ENCODE results near the gene JMJD1C. TPM values are rescaled to one million over a fixed set of nuclear protein-coding genes. Genes with fewer than 3 reads are reported as not detected.
"Not testable (repeated sequence)": the region's sequence is repeated elsewhere in the genome, so short reads cannot be mapped to it uniquely, and the experiment has no call there.

Gene JMJD1C, protein sequence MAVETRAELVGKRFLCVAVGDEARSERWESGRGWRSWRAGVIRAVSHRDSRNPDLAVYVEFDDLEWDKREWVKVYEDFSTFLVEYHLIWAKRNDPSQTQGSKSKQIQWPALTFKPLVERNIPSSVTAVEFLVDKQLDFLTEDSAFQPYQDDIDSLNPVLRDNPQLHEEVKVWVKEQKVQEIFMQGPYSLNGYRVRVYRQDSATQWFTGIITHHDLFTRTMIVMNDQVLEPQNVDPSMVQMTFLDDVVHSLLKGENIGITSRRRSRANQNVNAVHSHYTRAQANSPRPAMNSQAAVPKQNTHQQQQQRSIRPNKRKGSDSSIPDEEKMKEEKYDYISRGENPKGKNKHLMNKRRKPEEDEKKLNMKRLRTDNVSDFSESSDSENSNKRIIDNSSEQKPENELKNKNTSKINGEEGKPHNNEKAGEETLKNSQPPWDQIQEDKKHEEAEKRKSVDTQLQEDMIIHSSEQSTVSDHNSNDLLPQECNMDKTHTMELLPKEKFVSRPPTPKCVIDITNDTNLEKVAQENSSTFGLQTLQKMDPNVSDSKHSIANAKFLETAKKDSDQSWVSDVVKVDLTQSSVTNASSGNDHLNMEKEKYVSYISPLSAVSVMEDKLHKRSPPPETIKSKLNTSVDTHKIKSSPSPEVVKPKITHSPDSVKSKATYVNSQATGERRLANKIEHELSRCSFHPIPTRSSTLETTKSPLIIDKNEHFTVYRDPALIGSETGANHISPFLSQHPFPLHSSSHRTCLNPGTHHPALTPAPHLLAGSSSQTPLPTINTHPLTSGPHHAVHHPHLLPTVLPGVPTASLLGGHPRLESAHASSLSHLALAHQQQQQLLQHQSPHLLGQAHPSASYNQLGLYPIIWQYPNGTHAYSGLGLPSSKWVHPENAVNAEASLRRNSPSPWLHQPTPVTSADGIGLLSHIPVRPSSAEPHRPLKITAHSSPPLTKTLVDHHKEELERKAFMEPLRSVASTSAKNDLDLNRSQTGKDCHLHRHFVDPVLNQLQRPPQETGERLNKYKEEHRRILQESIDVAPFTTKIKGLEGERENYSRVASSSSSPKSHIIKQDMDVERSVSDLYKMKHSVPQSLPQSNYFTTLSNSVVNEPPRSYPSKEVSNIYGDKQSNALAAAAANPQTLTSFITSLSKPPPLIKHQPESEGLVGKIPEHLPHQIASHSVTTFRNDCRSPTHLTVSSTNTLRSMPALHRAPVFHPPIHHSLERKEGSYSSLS (N-terminal part only)
- total RNA-seq: 10 to 100 TPM; 57.4 to 62.2 TPM

DNA sequence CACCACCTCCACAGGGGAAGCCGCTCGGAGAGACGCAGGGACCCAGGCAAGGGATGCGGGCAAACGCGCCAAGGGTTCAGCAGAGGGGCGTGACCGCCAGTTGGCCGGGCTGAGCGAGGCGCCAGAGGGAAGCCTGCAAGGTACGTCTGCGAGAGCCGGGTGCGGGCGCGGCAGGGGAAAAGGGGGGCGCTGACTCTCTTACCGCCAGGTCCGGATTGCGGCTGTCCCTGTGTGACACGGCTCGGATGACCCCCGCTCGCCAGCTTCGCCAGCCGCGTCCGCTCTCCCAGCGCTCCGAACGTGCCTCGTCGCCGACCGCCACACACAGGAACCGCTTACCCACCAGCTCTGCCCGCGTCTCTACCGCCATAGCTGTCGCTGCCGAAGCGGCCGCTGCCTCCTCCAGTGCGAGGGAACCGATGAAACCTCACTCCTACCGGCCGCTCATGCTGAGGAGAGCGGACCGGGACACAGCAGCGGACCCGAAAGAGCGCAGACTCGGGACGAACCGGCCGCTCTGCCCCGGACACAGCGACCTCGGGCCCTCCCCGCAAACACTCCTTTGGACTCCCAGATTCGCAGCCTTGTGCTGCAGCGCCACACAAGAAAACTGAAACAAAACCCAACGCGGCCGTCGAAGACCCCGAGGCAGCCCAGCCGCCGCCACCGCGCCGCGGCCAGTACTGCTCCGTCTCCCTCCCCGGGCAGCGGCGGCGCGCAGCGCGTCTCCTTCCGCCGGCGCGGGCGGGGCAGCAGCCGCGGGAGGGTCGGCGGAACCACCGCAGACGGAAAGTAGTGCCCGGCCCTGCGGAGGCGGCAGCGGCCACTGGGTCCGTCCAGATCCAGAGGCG lies at the start of gene JMJD1C:
TSS of gene JMJD1C (minus strand) at position 685 of the 851 bp plus-strand sequence. CDS start at position 370, 315 bp downstream.
- H3K4me3 Mint-ChIP-seq: peak within 1 kb of the TSS; percentile 88
- peaks cover 1% of the 10 kb centered on the region for H3K36me3 Mint-ChIP-seq (ENCODE audit: low read depth)
- peaks cover 6% of the 10 kb centered on the region for H3K27me3 Mint-ChIP-seq
- peak; percentile 62 for DNase-seq
- H3K4me1 Mint-ChIP-seq: peaks cover 21% of the 10 kb centered on the region
- CTCF ChIA-PET: interaction anchor here (0.6 to 1.7 kb wide), 5 partner anchors 11 to 1715 kb away, joined by 3 to 5 read pairs (median 3); no protein-coding TSS in a partner anchor
- peak within 1 kb of the TSS; percentile 86 for H3K27ac Mint-ChIP-seq
- H3K9me3 Mint-ChIP-seq: peaks cover 2% of the 10 kb centered on the region
- POLR2A ChIA-PET: no interaction called here

DNA sequence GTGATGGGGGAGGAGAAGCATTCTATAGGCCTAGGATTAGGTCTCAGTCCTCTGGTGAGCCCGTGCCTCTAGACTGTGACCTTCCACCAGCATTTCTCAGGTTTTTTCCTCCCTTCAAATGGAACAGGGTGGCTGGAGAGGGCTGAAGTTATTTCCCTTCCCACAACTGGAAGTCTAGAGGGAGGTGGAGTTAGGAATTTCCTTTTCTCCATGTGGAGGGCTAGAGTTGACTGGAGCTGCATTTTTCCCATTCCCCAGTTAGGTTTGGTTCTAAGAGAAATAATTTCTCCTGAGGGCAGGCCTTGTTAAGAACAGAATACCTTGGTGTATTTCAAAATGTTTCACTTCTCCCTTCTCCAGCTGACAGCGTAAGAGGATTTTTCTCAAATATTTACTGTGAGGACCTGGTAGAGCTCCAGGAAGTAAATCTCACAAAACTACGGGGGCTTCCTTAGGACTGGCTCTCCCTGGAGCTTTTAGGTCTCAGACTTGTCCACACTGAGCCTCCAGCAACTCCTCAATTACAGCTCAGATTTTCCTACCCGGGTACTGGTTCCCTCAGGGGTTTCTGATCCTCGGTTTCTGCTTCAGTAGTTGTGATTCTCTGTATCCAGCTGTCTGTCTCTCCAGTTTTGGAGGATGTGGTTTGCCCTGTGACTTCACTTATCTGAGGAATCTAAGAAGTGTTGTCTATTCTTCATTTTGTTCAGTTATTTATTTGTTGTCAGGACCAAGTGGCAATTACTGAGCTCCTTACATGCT lies 49.4 kb upstream of the JMJD1C start:
- ChIA-PET CTCF (interaction anchor here (0.7 to 1.3 kb wide), 5 partner anchors 8 to 202 kb away, joined by 3 to 6 read pairs (median 3); no protein-coding TSS in a partner anchor), POLR2A (interaction anchor here (0.6 kb wide), 2 partner anchors 81 to 167 kb away, joined by 3 read pairs; no protein-coding TSS in a partner anchor)
- Mint-ChIP-seq H3K36me3 (ENCODE audit: low read depth) (peaks cover 43% of the 10 kb centered on the region), H3K4me1 (peaks cover 68% of the 10 kb centered on the region), H3K27me3 (no peaks in the 10 kb centered on the region), H3K4me3 (no peak overlapping the region), H3K9me3 (peaks cover 22% of the 10 kb centered on the region), H3K27ac (peak overlapping the region; percentile 63)
- peak; percentile 37 for DNase-seq

DNA sequence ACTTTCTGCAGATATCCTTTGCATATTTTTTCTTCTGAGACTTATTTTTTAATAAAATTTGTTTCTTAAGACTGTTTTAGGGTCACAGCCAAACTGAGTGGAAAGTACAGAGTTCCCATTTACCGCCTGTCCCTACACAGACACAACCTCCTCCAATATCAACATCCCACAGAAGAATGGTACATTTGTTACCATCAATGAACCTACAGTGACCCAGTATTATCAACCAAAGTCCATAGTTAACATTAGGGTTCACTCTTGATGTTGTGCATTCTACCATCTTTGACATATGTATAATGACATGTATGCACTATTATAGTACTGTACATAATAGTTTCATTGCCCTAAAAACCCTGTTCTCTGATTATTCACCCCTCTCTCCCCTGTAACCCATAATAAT lies 40.8 kb upstream of the JMJD1C start:
- peaks cover 5% of the 10 kb centered on the region for H3K9me3 Mint-ChIP-seq
- H3K27ac Mint-ChIP-seq: no peak overlapping the region
- no peaks in the 10 kb centered on the region for H3K27me3 Mint-ChIP-seq
- ChIA-PET POLR2A (no interaction called here), CTCF (interaction anchor here (1.5 kb wide), 1 partner anchor 38 kb away, joined by 3 read pairs; no protein-coding TSS in a partner anchor)
- no peak overlapping the region for H3K4me3 Mint-ChIP-seq
- no peak for DNase-seq
- peaks cover 13% of the 10 kb centered on the region for H3K4me1 Mint-ChIP-seq
- H3K36me3 Mint-ChIP-seq (ENCODE audit: low read depth): peaks cover 14% of the 10 kb centered on the region

DNA sequence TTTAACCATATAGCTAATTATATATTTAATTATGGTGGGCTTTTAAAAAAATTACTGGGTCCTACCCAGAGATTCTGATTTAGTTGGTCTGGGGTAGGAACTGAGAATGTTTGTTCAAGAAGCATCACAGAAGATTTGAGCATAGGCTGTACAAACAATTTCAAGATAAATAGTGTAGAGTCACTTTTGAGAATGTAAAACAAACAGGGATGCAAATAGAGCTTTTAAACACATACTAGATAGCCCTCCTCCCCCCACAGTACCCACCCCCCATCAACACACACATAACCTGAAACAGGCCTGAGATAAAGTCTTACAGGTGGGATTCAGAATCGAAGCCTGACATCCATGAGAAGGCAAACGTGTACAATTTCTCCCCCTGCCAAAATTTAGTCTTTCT lies 39.8 kb upstream of the JMJD1C start:
- no peak overlapping the region for H3K4me3 Mint-ChIP-seq
- POLR2A ChIA-PET: no interaction called here
- H3K4me1 Mint-ChIP-seq: peaks cover 13% of the 10 kb centered on the region
- DNase-seq: no peak
- no peak overlapping the region for H3K27ac Mint-ChIP-seq
- CTCF ChIA-PET: interaction anchor here (1.0 to 1.5 kb wide), 2 partner anchors 37 to 280 kb away, joined by 3 to 5 read pairs; no protein-coding TSS in a partner anchor
- H3K27me3 Mint-ChIP-seq: no peaks in the 10 kb centered on the region
- peaks cover 11% of the 10 kb centered on the region for H3K36me3 Mint-ChIP-seq (ENCODE audit: low read depth)
- H3K9me3 Mint-ChIP-seq: no peaks in the 10 kb centered on the region

DNA sequence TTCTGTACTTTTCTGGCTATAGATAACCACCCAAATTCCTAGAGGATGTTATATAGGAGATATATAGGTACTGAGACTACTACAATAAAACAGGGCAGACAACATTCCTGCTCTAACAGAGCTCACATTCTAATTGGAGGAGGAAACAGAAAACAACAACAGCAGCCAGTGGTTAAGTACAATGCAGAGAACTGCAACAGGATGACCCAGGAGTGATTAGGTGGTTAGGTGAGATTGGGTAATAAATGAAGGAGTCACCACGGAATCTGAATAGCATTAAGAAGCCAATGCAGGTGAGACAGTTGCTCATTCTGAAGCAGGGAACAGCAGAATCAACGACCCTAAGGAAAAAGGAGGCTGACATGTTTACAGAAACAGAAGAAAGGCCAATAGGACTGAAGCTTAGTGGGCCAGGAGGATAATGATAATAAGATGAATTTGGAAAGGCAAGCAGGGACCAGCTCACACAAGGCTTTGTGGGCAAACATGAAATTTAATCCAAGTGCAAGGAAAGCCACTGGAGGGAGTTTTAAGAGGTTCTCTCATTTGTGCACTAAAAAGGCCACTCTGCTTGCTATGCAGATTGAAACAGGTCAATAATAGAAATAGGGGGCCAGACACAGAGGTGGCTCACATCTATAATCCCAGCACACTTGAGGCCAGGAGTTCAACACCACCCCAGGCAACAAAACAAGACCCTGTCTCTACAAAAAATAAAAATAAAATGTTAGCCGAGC lies 38.5 kb upstream of the JMJD1C start:
- no peak overlapping the region for H3K27ac Mint-ChIP-seq
- no peak overlapping the region for H3K4me3 Mint-ChIP-seq
- no peaks in the 10 kb centered on the region for H3K9me3 Mint-ChIP-seq
- CTCF ChIA-PET: interaction anchor here (1.0 to 1.3 kb wide), 2 partner anchors 10 to 278 kb away, joined by 5 to 6 read pairs; no protein-coding TSS in a partner anchor
- H3K36me3 Mint-ChIP-seq (ENCODE audit: low read depth): peaks cover 7% of the 10 kb centered on the region
- POLR2A ChIA-PET: interaction anchor here (0.6 kb wide), 1 partner anchor 36 kb away, joined by 4 read pairs; no protein-coding TSS in a partner anchor
- no peak for DNase-seq
- peaks cover 12% of the 10 kb centered on the region for H3K4me1 Mint-ChIP-seq
- no peaks in the 10 kb centered on the region for H3K27me3 Mint-ChIP-seq

DNA sequence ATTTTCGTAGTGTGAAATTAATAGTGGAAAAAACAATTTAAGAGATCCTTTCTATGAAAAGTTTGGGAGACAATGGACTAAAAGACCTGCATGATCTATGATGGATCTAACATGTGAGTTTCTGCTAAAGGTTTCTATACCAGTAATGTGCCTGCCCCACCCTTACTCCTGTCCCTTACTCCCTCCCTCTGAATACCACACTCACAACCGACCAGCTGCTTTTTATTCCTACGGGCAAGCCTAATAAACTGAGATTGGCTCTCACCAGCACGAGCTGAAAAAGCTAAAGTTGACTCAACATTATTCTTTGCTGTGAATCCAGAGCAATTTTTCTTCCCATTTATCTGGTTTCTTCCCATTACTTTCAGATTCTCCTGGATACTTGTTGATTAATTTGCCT lies 37.6 kb upstream of the JMJD1C start:
- ChIA-PET POLR2A (interaction anchor here (0.6 kb wide), 1 partner anchor 37 kb away, joined by 4 read pairs; no protein-coding TSS in a partner anchor), CTCF (no interaction called here)
- H3K9me3 Mint-ChIP-seq: no peaks in the 10 kb centered on the region
- H3K36me3 Mint-ChIP-seq (ENCODE audit: low read depth): peaks cover 5% of the 10 kb centered on the region
- no peak for DNase-seq
- H3K4me3 Mint-ChIP-seq: no peak overlapping the region
- H3K4me1 Mint-ChIP-seq: peaks cover 5% of the 10 kb centered on the region
- no peaks in the 10 kb centered on the region for H3K27me3 Mint-ChIP-seq
- no peak overlapping the region for H3K27ac Mint-ChIP-seq

DNA sequence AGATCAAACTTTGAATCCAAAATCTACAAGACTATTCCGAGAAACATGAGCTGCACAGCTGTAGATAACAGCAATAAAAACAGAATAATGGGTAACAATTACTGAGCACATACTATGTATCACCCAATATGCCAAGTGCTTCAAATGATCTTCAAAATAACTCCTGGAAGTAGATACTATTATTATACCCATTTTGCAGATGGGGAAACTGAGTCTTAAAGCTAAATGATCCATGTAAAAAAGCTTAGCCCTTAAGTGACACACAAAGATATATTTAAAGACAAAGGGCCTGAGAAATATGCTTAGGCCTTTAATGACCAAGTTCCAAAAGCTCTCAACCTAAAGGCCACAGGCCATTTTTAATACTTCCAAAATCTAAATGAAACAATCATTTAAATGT lies 37.1 kb upstream of the JMJD1C start:
- ChIA-PET POLR2A (no interaction called here), CTCF (interaction anchor here (1.1 to 1.2 kb wide), 2 partner anchors 9 to 250 kb away, joined by 3 to 4 read pairs; no protein-coding TSS in a partner anchor)
- H3K9me3 Mint-ChIP-seq: no peaks in the 10 kb centered on the region
- peaks cover 5% of the 10 kb centered on the region for H3K4me1 Mint-ChIP-seq
- no peaks in the 10 kb centered on the region for H3K27me3 Mint-ChIP-seq
- DNase-seq: no peak
- peaks cover 5% of the 10 kb centered on the region for H3K36me3 Mint-ChIP-seq (ENCODE audit: low read depth)
- no peak overlapping the region for H3K4me3 Mint-ChIP-seq
- no peak overlapping the region for H3K27ac Mint-ChIP-seq

DNA sequence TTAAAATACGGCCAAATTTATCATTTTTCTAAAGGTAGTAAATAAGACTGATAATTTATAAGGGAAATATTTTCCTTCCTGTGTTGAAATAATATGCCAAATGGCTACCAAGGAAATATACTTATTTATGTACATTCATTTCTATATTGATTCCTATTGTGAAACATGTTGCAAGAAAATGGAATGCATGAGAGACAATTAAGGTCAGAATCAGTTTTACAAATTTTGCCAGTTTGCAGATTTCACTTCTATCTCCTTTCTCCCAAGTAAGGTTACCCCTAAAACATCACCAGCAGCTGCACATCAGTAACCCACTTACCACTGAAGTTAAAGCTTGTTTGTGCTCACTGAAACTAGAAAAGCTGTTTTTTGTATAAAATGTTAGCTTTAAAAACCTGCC lies 36.2 kb upstream of the JMJD1C start:
- peaks cover 5% of the 10 kb centered on the region for H3K36me3 Mint-ChIP-seq (ENCODE audit: low read depth)
- H3K9me3 Mint-ChIP-seq: no peaks in the 10 kb centered on the region
- no peak for DNase-seq

DNA sequence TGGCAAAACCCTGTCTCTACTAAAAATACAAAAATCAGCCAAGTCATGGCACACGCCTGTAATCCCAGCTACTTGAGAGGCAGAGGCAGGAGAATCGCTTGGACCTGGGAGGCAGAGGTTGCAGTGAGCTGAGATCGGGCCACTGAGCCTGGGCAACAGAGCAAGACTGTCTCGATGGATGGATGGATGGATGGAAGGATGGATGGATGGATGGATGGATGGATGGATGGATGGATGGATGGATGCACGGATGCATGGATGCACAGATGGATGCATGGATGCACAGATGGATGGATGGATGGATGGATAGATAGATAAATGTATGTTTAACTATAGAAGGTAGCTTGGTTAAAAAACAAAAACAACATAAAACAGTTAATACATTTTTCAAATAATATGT lies 34.8 kb upstream of the JMJD1C start:
- POLR2A ChIA-PET: interaction anchor here (0.7 kb wide), 1 partner anchor 63 kb away, joined by 3 read pairs; no protein-coding TSS in a partner anchor
- H3K27me3 Mint-ChIP-seq, DNase-seq, H3K9me3 Mint-ChIP-seq, H3K4me3 Mint-ChIP-seq, H3K4me1 Mint-ChIP-seq, CTCF ChIA-PET, H3K27ac Mint-ChIP-seq: not testable (repeated sequence)
- H3K36me3 Mint-ChIP-seq (ENCODE audit: low read depth): peaks cover 11% of the 10 kb centered on the region

More for the DNA sequence above, 36.2 kb upstream of the JMJD1C start:
- H3K4me3 Mint-ChIP-seq: no peak overlapping the region
- H3K27ac Mint-ChIP-seq: no peak overlapping the region
- H3K4me1 Mint-ChIP-seq: peaks cover 5% of the 10 kb centered on the region
- ChIA-PET CTCF (interaction anchor here (1.1 to 1.2 kb wide), 2 partner anchors 8 to 249 kb away, joined by 3 to 4 read pairs; no protein-coding TSS in a partner anchor), POLR2A (no interaction called here)
- no peaks in the 10 kb centered on the region for H3K27me3 Mint-ChIP-seq

DNA sequence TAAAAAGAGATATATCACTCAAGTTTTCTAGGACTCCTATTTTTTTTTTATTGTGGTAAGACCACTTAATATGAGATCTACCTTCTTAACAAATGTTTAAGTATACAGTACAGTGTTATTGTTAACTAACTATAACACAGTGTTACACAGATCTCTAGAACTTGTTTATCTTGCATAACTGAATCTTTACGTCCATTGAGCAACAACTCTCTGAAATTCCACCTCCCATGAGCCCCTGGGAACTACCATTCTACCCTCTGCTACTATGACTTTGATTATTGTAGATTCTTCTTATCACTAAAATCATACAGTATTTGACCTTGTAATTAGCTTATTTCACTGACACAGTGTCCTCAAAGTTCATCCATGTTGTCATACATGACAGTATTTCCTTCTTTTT lies 32.9 kb upstream of the JMJD1C start:
- no peak overlapping the region for H3K4me3 Mint-ChIP-seq
- ChIA-PET POLR2A (no interaction called here), CTCF (no interaction called here)
- DNase-seq: no peak
- no peaks in the 10 kb centered on the region for H3K9me3 Mint-ChIP-seq
- H3K27ac Mint-ChIP-seq: no peak overlapping the region
- H3K27me3 Mint-ChIP-seq: no peaks in the 10 kb centered on the region
- H3K36me3 Mint-ChIP-seq (ENCODE audit: low read depth): peaks cover 11% of the 10 kb centered on the region
- no peaks in the 10 kb centered on the region for H3K4me1 Mint-ChIP-seq

Measured in activated CD4-positive, alpha-beta T cell treated with anti-CD3 and anti-CD28 coated beads, Interleukin-2, amount 10 ng/mL, durations not matched to agents 7 days and 5 days (primary cell).